ENCODE data around the gene OTUB1. TPM values are rescaled to one million over a fixed set of nuclear protein-coding genes. Genes with fewer than 3 reads are reported as not detected.

The OTUB1 gene, protein sequence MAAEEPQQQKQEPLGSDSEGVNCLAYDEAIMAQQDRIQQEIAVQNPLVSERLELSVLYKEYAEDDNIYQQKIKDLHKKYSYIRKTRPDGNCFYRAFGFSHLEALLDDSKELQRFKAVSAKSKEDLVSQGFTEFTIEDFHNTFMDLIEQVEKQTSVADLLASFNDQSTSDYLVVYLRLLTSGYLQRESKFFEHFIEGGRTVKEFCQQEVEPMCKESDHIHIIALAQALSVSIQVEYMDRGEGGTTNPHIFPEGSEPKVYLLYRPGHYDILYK
- total RNA-seq (69.0 TPM), polyA plus RNA-seq (ENCODE audit: insufficient read depth, low read depth, low replicate concordance) (118 TPM)
- long read RNA-seq, donor 1, transcript OTUB1-201 (6 exons, 2,493 nt) = minor isoform, 6 of 74 reads
- long read RNA-seq, donor 1, transcript OTUB1-209 (7 exons, 1,729 nt) = major isoform, 44 of 74 reads
- long read RNA-seq, donor 1, partial matches to known transcripts = 24 of 74 reads
- long read RNA-seq, donor 1, other reads (novel, unspliced or antisense) = 0 of 74 reads
- long read RNA-seq, donor 2, transcript OTUB1-209 (7 exons, 1,729 nt) = major isoform, 63 of 72 reads
- long read RNA-seq, donor 2, transcript OTUB1-201 (6 exons, 2,493 nt) = minor isoform, 8 of 72 reads
- long read RNA-seq, donor 2, partial matches to known transcripts = 0 of 72 reads
- long read RNA-seq, donor 2, other reads (novel, unspliced or antisense) = 0 of 72 reads
- long read RNA-seq, donor 3, transcript OTUB1-209 (7 exons, 1,729 nt) = major isoform, 59 of 68 reads
- long read RNA-seq, donor 3, transcript OTUB1-201 (6 exons, 2,493 nt) = minor isoform, 8 of 68 reads
- long read RNA-seq, donor 3, partial matches to known transcripts = 0 of 68 reads
- long read RNA-seq, donor 3, other reads (novel, unspliced or antisense) = 0 of 68 reads
- long read RNA-seq, donor 4, transcript OTUB1-209 (7 exons, 1,729 nt) = major isoform, 48 of 52 reads
- long read RNA-seq, donor 4, partial matches to known transcripts = 0 of 52 reads
- long read RNA-seq, donor 4, other reads (novel, unspliced or antisense) = 0 of 52 reads
- long read RNA-seq, donor 5, partial matches to known transcripts = 0 of 3 reads
- long read RNA-seq, donor 5, other reads (novel, unspliced or antisense) = 0 of 3 reads
- long read RNA-seq, donor 6, transcript OTUB1-209 (7 exons, 1,729 nt) = major isoform, 80 of 93 reads
- long read RNA-seq, donor 6, partial matches to known transcripts = 10 of 93 reads
- long read RNA-seq, donor 6, other reads (novel, unspliced or antisense) = 0 of 93 reads
- long read RNA-seq, donor 7, transcript OTUB1-209 (7 exons, 1,729 nt) = major isoform, 61 of 103 reads
- long read RNA-seq, donor 7, transcript OTUB1-201 (6 exons, 2,493 nt) = minor isoform, 12 of 103 reads
- long read RNA-seq, donor 7, partial matches to known transcripts = 4 of 103 reads
- long read RNA-seq, donor 7, other reads (novel, unspliced or antisense) = 25 of 103 reads
- long read RNA-seq, donor 8, transcript OTUB1-209 (7 exons, 1,729 nt) = major isoform, 58 of 60 reads
- long read RNA-seq, donor 8, partial matches to known transcripts = 0 of 60 reads
- long read RNA-seq, donor 8, other reads (novel, unspliced or antisense) = 0 of 60 reads
- long read RNA-seq, donor 9, transcript OTUB1-201 (6 exons, 2,493 nt) = minor isoform, 5 of 39 reads
- long read RNA-seq, donor 9, transcript OTUB1-209 (7 exons, 1,729 nt) = major isoform, 34 of 39 reads
- long read RNA-seq, donor 9, partial matches to known transcripts = 0 of 39 reads
- long read RNA-seq, donor 9, other reads (novel, unspliced or antisense) = 0 of 39 reads
- long read RNA-seq, donor 10, transcript OTUB1-209 (7 exons, 1,729 nt) = major isoform, 45 of 58 reads
- long read RNA-seq, donor 10, transcript OTUB1-201 (6 exons, 2,493 nt) = minor isoform, 12 of 58 reads
- long read RNA-seq, donor 10, partial matches to known transcripts = 0 of 58 reads
- long read RNA-seq, donor 10, other reads (novel, unspliced or antisense) = 0 of 58 reads

GRCh38 chr11:63986156-63986931 lies at the start of gene OTUB1:
Gene OTUB1 (plus strand): TSS chr11:63986438. CDS start chr11:63986457, 19 bp downstream.
- intact Hi-C loops (cut with DNase I) = no loop called here
- peak within 1 kb of the TSS; percentile 57 to 87 (median 70) for H3K9ac ChIP-seq (ENCODE audit: low read length in 3 of 3)
- H3K27me3 ChIP-seq (ENCODE audit: control insufficient read depth, insufficient read depth, low read length) = no peaks in the 10 kb centered on the region
- DNase-seq (peak; percentile 96 to 97 (median 97)), FAIRE-seq (no peak)
- no peaks in the 10 kb centered on the region for H3K9me3 ChIP-seq (ENCODE audit: control insufficient read depth in 2 of 3, insufficient read depth in 1 of 3, low read length in 3 of 3)
- H3K4me3 ChIP-seq (ENCODE audit: low read length in 3 of 3) = peak within 1 kb of the TSS; percentile 68 to 92 (median 83)
- no peak for TF ChIP-seq CTCF (IDR thresholded peaks at IDR 0.05; ENCODE audit: borderline replicate concordance, extremely low read depth, insufficient read depth)
- H3K36me3 ChIP-seq (ENCODE audit: control insufficient read depth in 2 of 3, insufficient read depth in 3 of 3, low read length in 3 of 3) = peaks cover 0 to 16% (median 2%) of the 10 kb centered on the region in 3 donors
- peak within 1 kb of the TSS; percentile 78 to 80 for H3K27ac ChIP-seq (ENCODE audit: low read depth in 2 of 2, low read length in 2 of 2)
- H3K4me1 ChIP-seq (ENCODE audit: control insufficient read depth in 2 of 3, insufficient read depth in 2 of 3, low read depth in 1 of 3, low read length in 3 of 3) = peaks cover 0 to 13% (median 9%) of the 10 kb centered on the region in 3 donors

GRCh38 chr11:63937713-63938478 lies 48.3 kb upstream of the OTUB1 start:
- Histone ChIP-seq H3K27me3 (ENCODE audit: control insufficient read depth, insufficient read depth, low read length) (no peaks in the 10 kb centered on the region), H3K4me3 (ENCODE audit: low read length in 3 of 3) (peak overlapping the region; percentile 26 to 76 (median 68)), H3K27ac (ENCODE audit: low read depth in 2 of 2, low read length in 2 of 2) (peak overlapping the region; percentile 47 to 72), H3K9ac (ENCODE audit: low read length in 3 of 3) (peak overlapping the region in 2 of 3 donors; percentile 33 to 56), H3K36me3 (ENCODE audit: control insufficient read depth in 2 of 3, insufficient read depth in 3 of 3, low read length in 3 of 3) (no peaks in the 10 kb centered on the region), H3K4me1 (ENCODE audit: control insufficient read depth in 2 of 3, insufficient read depth in 2 of 3, low read depth in 1 of 3, low read length in 3 of 3) (peaks cover 0 to 13% (median 4%) of the 10 kb centered on the region in 3 donors), H3K9me3 (ENCODE audit: control insufficient read depth in 2 of 3, insufficient read depth in 1 of 3, low read length in 3 of 3) (no peaks in the 10 kb centered on the region)
- FAIRE-seq = no peak
- TF ChIP-seq CTCF (IDR thresholded peaks at IDR 0.05; ENCODE audit: borderline replicate concordance, extremely low read depth, insufficient read depth) = no peak
- peak in 4 of 5 donors; percentile 77 to 87 (median 82) for DNase-seq
- intact Hi-C loops (cut with DNase I) = no loop called here
